ENCODE results near the gene VWA2. TPM values are rescaled to one million over a fixed set of nuclear protein-coding genes. Genes with fewer than 3 reads are reported as not detected.
A peak's percentile ranks its signal among the peaks of the same experiment; 100 is the strongest.
"Not testable (repeated sequence)": the region's sequence is repeated elsewhere in the genome, so short reads cannot be mapped to it uniquely, and the experiment has no call there.

The VWA2 gene
- total and polyA plus RNA-seq, 2 donors from 2014 or later = 0.17 to 6.5 TPM

DNA sequence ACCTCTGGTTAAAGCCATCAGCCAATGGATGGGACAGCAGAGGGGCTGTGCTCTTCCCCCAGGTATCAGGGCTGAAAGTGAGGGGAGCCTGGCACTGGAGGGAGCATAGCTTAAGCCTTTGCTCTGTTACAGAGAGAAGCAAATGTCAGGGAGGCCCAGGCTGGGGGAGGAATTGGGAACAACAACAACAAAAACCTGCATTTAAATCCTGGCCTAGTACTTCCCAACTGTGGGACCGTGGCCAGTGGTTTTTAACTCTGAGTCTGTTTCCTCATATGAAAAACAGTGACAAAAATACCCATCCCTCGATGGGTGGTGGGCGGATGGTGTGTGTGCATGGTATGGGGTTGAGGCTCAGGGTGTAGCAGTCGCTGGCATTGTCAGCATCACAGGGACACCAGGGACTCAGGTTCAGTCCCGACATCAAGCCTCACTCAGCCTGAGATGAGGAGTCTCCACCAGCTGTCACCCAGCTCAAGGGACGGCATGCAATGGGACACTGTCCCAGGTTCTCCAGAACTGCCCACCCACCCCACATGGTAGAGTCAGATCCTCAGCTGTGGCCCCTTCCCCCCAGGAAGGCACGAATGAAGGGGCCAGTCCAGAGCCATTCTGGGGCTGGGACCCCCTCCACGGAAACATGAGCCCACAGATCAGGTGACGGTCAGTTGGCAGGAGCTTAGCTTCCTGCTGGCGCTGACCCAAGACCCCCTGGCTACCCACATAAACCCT, 90.7 kb downstream of the VWA2 start:
- no peak overlapping the region for H3K27ac ChIP-seq (ENCODE audit: low read depth in 2 of 2, low read length in 2 of 2)
- TF ChIP-seq, protein P1, sequence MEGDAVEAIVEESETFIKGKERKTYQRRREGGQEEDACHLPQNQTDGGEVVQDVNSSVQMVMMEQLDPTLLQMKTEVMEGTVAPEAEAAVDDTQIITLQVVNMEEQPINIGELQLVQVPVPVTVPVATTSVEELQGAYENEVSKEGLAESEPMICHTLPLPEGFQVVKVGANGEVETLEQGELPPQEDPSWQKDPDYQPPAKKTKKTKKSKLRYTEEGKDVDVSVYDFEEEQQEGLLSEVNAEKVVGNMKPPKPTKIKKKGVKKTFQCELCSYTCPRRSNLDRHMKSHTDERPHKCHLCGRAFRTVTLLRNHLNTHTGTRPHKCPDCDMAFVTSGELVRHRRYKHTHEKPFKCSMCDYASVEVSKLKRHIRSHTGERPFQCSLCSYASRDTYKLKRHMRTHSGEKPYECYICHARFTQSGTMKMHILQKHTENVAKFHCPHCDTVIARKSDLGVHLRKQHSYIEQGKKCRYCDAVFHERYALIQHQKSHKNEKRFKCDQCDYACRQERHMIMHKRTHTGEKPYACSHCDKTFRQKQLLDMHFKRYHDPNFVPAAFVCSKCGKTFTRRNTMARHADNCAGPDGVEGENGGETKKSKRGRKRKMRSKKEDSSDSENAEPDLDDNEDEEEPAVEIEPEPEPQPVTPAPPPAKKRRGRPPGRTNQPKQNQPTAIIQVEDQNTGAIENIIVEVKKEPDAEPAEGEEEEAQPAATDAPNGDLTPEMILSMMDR (IDR thresholded peaks at IDR 0.05; ENCODE audit: borderline replicate concordance, extremely low read depth, insufficient read depth) = no peak
- no peak for FAIRE-seq

DNA sequence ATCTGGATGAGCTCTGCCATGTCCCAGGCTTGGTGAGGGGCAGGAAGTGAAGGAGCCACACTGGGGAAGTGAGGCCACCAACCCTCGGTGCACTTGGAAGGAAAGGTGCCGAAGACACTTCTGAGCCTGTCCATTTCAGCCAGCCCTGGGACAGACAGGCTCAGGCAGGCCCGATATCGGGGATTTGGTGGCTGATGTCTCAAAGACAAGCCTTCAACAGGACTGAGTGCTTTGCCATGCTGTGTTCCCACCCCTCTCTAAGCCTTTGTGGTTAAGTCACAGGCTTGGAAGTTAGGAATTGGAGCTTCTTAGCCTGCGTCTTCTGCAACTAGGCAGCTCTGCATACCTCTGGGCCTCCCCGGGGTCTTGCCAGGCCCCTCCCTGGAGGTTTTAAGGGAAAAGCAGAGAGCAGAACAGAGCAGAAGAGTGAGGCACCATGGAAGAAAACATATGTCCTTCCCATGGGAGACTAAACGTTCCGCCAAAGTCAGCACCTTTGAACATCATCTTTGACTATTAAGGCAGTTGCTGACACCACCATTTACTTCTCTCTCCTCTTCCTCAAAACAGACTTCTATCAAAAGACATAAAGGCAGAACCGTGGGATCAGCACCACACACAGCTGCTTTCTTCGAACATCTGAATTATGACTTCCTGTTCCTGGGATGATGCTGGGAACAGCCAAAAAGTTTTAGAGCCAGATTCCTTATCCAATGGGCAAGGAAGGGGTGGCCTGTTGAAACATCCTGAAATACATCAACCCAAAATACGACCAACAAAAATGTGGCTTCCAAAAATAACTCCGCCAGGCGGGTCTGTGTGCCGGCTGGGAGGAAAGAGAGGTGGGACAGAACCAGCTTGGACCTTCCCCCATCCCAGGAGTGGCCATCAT, 93.5 kb downstream of the VWA2 start:
- no peaks in the 10 kb centered on the region for H3K9me3 ChIP-seq (ENCODE audit: control insufficient read depth in 2 of 3, insufficient read depth in 1 of 3, low read length in 3 of 3)
- H3K9ac ChIP-seq (ENCODE audit: low read length in 3 of 3) = no peak overlapping the region
- TF ChIP-seq, protein P1 (IDR thresholded peaks at IDR 0.05; ENCODE audit: borderline replicate concordance, extremely low read depth, insufficient read depth) = no peak
- DNase-seq = peak in 3 of 5 donors; percentile 25 to 81 (median 65)
- FAIRE-seq = no peak
- H3K4me1 ChIP-seq (ENCODE audit: control insufficient read depth in 2 of 3, insufficient read depth in 2 of 3, low read depth in 1 of 3, low read length in 3 of 3) = peaks cover 0 to 10% (median 7%) of the 10 kb centered on the region in 3 donors
- no peaks in the 10 kb centered on the region for H3K27me3 ChIP-seq (ENCODE audit: control insufficient read depth, insufficient read depth, low read length)
- H3K36me3 ChIP-seq (ENCODE audit: control insufficient read depth in 2 of 3, insufficient read depth in 3 of 3, low read length in 3 of 3) = no peaks in the 10 kb centered on the region
- H3K4me3 ChIP-seq (ENCODE audit: low read length in 3 of 3) = no peak overlapping the region
- intact Hi-C loops (cut with DNase I) = no loop called here
- peak overlapping the region in 1 of 2 donors; percentile 39 for H3K27ac ChIP-seq (ENCODE audit: low read depth in 2 of 2, low read length in 2 of 2)

More for the DNA sequence above, 90.7 kb downstream of the VWA2 start:
- Histone ChIP-seq H3K4me3 (ENCODE audit: low read length in 3 of 3) (no peak overlapping the region), H3K9ac (ENCODE audit: low read length in 3 of 3) (no peak overlapping the region), H3K36me3 (ENCODE audit: control insufficient read depth in 2 of 3, insufficient read depth in 3 of 3, low read length in 3 of 3) (peaks cover 0 to 4% (median 0%) of the 10 kb centered on the region in 3 donors), H3K27me3 (ENCODE audit: control insufficient read depth, insufficient read depth, low read length) (no peaks in the 10 kb centered on the region), H3K4me1 (ENCODE audit: control insufficient read depth in 2 of 3, insufficient read depth in 2 of 3, low read depth in 1 of 3, low read length in 3 of 3) (peaks cover 0 to 10% (median 7%) of the 10 kb centered on the region in 3 donors), H3K9me3 (ENCODE audit: control insufficient read depth in 2 of 3, insufficient read depth in 1 of 3, low read length in 3 of 3) (no peaks in the 10 kb centered on the region)
- intact Hi-C loops (cut with DNase I) = no loop called here
- no peak for DNase-seq

DNA sequence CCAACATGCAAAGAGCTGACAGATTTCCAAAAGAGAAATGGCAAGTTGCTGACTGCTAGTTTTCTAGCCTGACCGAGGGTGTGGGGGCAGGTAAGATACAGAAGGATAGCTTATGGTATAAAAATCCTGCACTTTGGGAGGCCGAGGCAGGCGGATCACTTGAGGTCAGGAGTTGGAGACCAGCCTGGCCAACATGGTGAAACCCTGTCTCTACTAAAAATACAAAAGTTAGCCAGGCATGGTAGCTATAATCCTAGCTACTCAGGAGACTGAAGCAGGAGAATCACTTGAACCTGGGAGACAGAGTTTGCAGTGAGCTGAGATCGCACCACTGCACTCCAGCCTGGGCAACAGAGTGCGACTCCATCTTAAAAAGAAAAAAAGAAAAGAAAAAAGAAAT, 94.4 kb downstream of the VWA2 start:
- H3K4me3 ChIP-seq (ENCODE audit: low read length in 3 of 3); DNase-seq; H3K27ac ChIP-seq (ENCODE audit: low read depth in 2 of 2, low read length in 2 of 2); H3K9ac ChIP-seq (ENCODE audit: low read length in 3 of 3); intact Hi-C loops (cut with DNase I); H3K9me3 ChIP-seq (ENCODE audit: control insufficient read depth in 2 of 3, insufficient read depth in 1 of 3, low read length in 3 of 3); H3K36me3 ChIP-seq (ENCODE audit: control insufficient read depth in 2 of 3, insufficient read depth in 3 of 3, low read length in 3 of 3); H3K27me3 ChIP-seq (ENCODE audit: control insufficient read depth, insufficient read depth, low read length); FAIRE-seq: not testable (repeated sequence)
- H3K4me1 ChIP-seq (ENCODE audit: control insufficient read depth in 2 of 3, insufficient read depth in 2 of 3, low read depth in 1 of 3, low read length in 3 of 3) = peaks cover 0 to 10% (median 7%) of the 10 kb centered on the region in 3 donors

DNA sequence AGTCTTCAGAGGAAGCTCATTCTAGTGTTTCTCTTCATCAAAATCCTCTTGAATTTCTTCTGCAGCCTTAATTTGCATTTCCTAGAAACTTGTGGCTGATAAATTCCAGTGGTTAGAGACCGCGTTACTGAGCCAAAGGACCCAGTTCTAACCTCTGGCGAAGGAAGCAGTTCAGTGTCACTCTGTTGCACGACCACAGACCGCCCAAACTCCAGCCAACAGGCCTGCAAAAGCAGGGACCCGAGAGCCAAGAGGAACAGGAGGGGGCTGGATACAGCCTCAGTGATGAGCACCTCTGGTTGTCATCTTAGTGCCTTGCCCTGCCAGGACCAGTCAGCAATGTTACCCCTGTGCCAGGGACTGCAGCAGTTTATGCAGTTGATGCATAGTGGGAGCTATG, 95.2 kb downstream of the VWA2 start:
- H3K4me1 ChIP-seq (ENCODE audit: control insufficient read depth in 2 of 3, insufficient read depth in 2 of 3, low read depth in 1 of 3, low read length in 3 of 3) = peaks cover 0 to 10% (median 7%) of the 10 kb centered on the region in 3 donors
- no peak overlapping the region for H3K9ac ChIP-seq (ENCODE audit: low read length in 3 of 3)
- FAIRE-seq = no peak
- intact Hi-C loops (cut with DNase I) = no loop called here
- DNase-seq = peak in 3 of 5 donors; percentile 34 to 75 (median 66)
- no peak overlapping the region for H3K27ac ChIP-seq (ENCODE audit: low read depth in 2 of 2, low read length in 2 of 2)
- no peaks in the 10 kb centered on the region for H3K36me3 ChIP-seq (ENCODE audit: control insufficient read depth in 2 of 3, insufficient read depth in 3 of 3, low read length in 3 of 3)
- no peak overlapping the region for H3K4me3 ChIP-seq (ENCODE audit: low read length in 3 of 3)
- TF ChIP-seq, protein P1 (IDR thresholded peaks at IDR 0.05; ENCODE audit: borderline replicate concordance, extremely low read depth, insufficient read depth) = no peak
- no peaks in the 10 kb centered on the region for H3K9me3 ChIP-seq (ENCODE audit: control insufficient read depth in 2 of 3, insufficient read depth in 1 of 3, low read length in 3 of 3)
- H3K27me3 ChIP-seq (ENCODE audit: control insufficient read depth, insufficient read depth, low read length) = no peaks in the 10 kb centered on the region
